HEK293 (cell line): ENCODE data around the gene LRRC26.

ENCODE experiments used
- CTCF ChIA-PET: fragments of 350-600 bp; formaldehyde crosslinking; extraction: SDS; loops from one replicate; lab custom pipeline; 2021; ENCODE audit warnings: antibody characterized with exemption; lab: Yijun Ruan, JAX
- POLR2A ChIA-PET: fragments of 300-600 bp; formaldehyde crosslinking; extraction: SDS; loops from one replicate; lab custom pipeline; 2020; ENCODE audit warnings: antibody characterized with exemption, inconsistent platforms; lab: Yijun Ruan, JAX
- H3K27ac ChIP-seq: fragments of 200-500 bp; sonication (Bioruptor generic); 2 replicates; pipeline ENCODE4 v1.5.1; 2014; ENCODE audit warnings: low read depth, low read length, control low read depth, inconsistent platforms; ENCODE audit errors: extremely low read depth
- H3K36me3 ChIP-seq, 2 experiments: fragments of 200-500 bp in 1 of 2; sonication (Bioruptor generic) in 1 of 2; 1 replicate in 1 of 2; 2 replicates in 1 of 2; pipeline ENCODE4 v1.5.1; 2014 to 2017; ENCODE audit warnings: inconsistent platforms in 2 of 2, low read length in 2 of 2; ENCODE audit not compliant: control insufficient read depth in 2 of 2, insufficient read depth in 1 of 2
- H3K4me1 ChIP-seq: fragments of 200-500 bp; sonication (Bioruptor generic); 2 replicates; pipeline ENCODE4 v1.5.1; 2014; ENCODE audit warnings: mild to moderate bottlenecking, low read length, inconsistent platforms; ENCODE audit not compliant: control insufficient read depth, insufficient read depth
- H3K4me3 ChIP-seq: 2 replicates; pipeline ENCODE4 v1.5.1; 2011; ENCODE audit warnings: low read depth, mild to moderate bottlenecking, control low read depth, low read length, moderate library complexity
- H3K9me3 ChIP-seq: fragments of 200-500 bp; sonication (Bioruptor generic); 2 replicates; pipeline ENCODE4 v1.5.1; 2014; ENCODE audit warnings: low read depth, low read length, inconsistent platforms; ENCODE audit not compliant: control insufficient read depth, insufficient read depth
- EGR2 ChIP-seq: fragments of 450-650 bp; formaldehyde crosslinking; IDR thresholded peaks from 2 replicates; pipeline ENCODE4 v1.5.1; 2016; ENCODE audit warnings: low read depth, missing biosample characterization, missing genetic modification characterization
- GLIS1 ChIP-seq: fragments of 450-650 bp; formaldehyde crosslinking; IDR thresholded peaks from 2 replicates; pipeline ENCODE4 v1.5.1; 2016; ENCODE audit warnings: missing biosample characterization, missing genetic modification characterization
- KLF1 ChIP-seq: fragments of 450-650 bp; formaldehyde crosslinking; IDR thresholded peaks from 2 replicates; pipeline ENCODE4 v1.5.1; 2016; ENCODE audit warnings: missing biosample characterization, missing genetic modification characterization
- KLF8 ChIP-seq: fragments of 450-650 bp; formaldehyde crosslinking; IDR thresholded peaks from 2 replicates; pipeline ENCODE4 v1.5.1; 2016; ENCODE audit warnings: missing biosample characterization, missing genetic modification characterization
- MZF1 ChIP-seq: fragments of 450-650 bp; formaldehyde crosslinking; IDR thresholded peaks from 2 replicates; pipeline ENCODE4 v1.5.1; 2017; ENCODE audit warnings: missing biosample characterization, missing genetic modification characterization, borderline replicate concordance
- ZBTB7A ChIP-seq: fragments of 450-650 bp; formaldehyde crosslinking; IDR thresholded peaks from 2 replicates; pipeline ENCODE4 v1.5.1; 2016; ENCODE audit warnings: low read depth, missing biosample characterization, missing genetic modification characterization
- ZFHX2 ChIP-seq: fragments of 450-650 bp; formaldehyde crosslinking; conservative IDR thresholded peaks from 2 replicates; pipeline ENCODE4 v1.5.1; 2016; ENCODE audit warnings: missing biosample characterization, missing genetic modification characterization
- ZFP3 ChIP-seq: fragments of 450-650 bp; formaldehyde crosslinking; IDR thresholded peaks from 2 replicates; pipeline ENCODE4 v1.5.1; 2016; ENCODE audit warnings: low read depth, missing biosample characterization, missing genetic modification characterization
- ZIC2 ChIP-seq: fragments of 450-650 bp; formaldehyde crosslinking; IDR thresholded peaks from 2 replicates; pipeline ENCODE4 v1.5.1; 2016; ENCODE audit warnings: missing biosample characterization, missing genetic modification characterization
- ZNF10 ChIP-seq: fragments of 450-650 bp; formaldehyde crosslinking; IDR thresholded peaks from 2 replicates; pipeline ENCODE4 v1.5.1; 2017; ENCODE audit warnings: missing biosample characterization, missing genetic modification characterization
- ZNF112 ChIP-seq: fragments of 450-650 bp; formaldehyde crosslinking; IDR thresholded peaks from 2 replicates; pipeline ENCODE4 v1.5.0; 2017; ENCODE audit warnings: missing biosample characterization, missing genetic modification characterization
- ZNF133 ChIP-seq: fragments of 450-650 bp; formaldehyde crosslinking; IDR thresholded peaks from 2 replicates; pipeline ENCODE4 v1.5.1; 2016; ENCODE audit warnings: missing biosample characterization, missing genetic modification characterization
- ZNF138 ChIP-seq: fragments of 450-650 bp; formaldehyde crosslinking; IDR thresholded peaks from 2 replicates; pipeline ENCODE4 v1.5.1; 2016; ENCODE audit warnings: missing biosample characterization, missing genetic modification characterization, borderline replicate concordance
- ZNF157 ChIP-seq: fragments of 450-650 bp; formaldehyde crosslinking; IDR thresholded peaks from 2 replicates; pipeline ENCODE4 v1.5.1; 2016; ENCODE audit warnings: missing biosample characterization, missing genetic modification characterization
- ZNF202 ChIP-seq: fragments of 450-650 bp; formaldehyde crosslinking; IDR thresholded peaks from 2 replicates; pipeline ENCODE4 v1.5.1; 2016; ENCODE audit warnings: missing biosample characterization, missing genetic modification characterization, borderline replicate concordance
- ZNF24 ChIP-seq: fragments of 450-650 bp; formaldehyde crosslinking; IDR thresholded peaks from 2 replicates; pipeline ENCODE4 v1.5.1; 2016; ENCODE audit warnings: missing biosample characterization, missing genetic modification characterization
- ZNF248 ChIP-seq: fragments of 450-650 bp; formaldehyde crosslinking; IDR thresholded peaks from 2 replicates; pipeline ENCODE4 v1.5.1; 2017; ENCODE audit warnings: missing biosample characterization, missing genetic modification characterization
- ZNF302 ChIP-seq: fragments of 450-650 bp; formaldehyde crosslinking; IDR thresholded peaks from 2 replicates; pipeline ENCODE4 v1.5.1; 2016; ENCODE audit warnings: missing biosample characterization, missing genetic modification characterization, low read depth
- ZNF335 ChIP-seq: fragments of 450-650 bp; formaldehyde crosslinking; conservative IDR thresholded peaks from 2 replicates; pipeline ENCODE4 v1.5.1; 2016; ENCODE audit warnings: missing biosample characterization, missing genetic modification characterization
- ZNF394 ChIP-seq: fragments of 450-650 bp; formaldehyde crosslinking; IDR thresholded peaks from 2 replicates; pipeline ENCODE4 v1.5.1; 2016; ENCODE audit warnings: missing biosample characterization, missing genetic modification characterization, mild to moderate bottlenecking, moderate library complexity, borderline replicate concordance
- ZNF514 ChIP-seq: fragments of 450-650 bp; formaldehyde crosslinking; IDR thresholded peaks from 2 replicates; pipeline ENCODE4 v1.5.1; 2016; ENCODE audit warnings: missing biosample characterization, missing genetic modification characterization
- ZNF521 ChIP-seq: fragments of 450-650 bp; formaldehyde crosslinking; IDR thresholded peaks from 2 replicates; pipeline ENCODE4 v1.5.1; 2017; ENCODE audit warnings: missing biosample characterization, mild to moderate bottlenecking, missing genetic modification characterization
- ZNF670 ChIP-seq: fragments of 450-650 bp; formaldehyde crosslinking; IDR thresholded peaks from 2 replicates; pipeline ENCODE4 v1.5.1; 2016; ENCODE audit warnings: missing biosample characterization, missing genetic modification characterization, low read depth
- ZNF777 ChIP-seq: fragments of 450-650 bp; formaldehyde crosslinking; IDR thresholded peaks from 2 replicates; pipeline ENCODE4 v1.5.1; 2017; ENCODE audit warnings: missing biosample characterization, missing genetic modification characterization, borderline replicate concordance
- TF ChIP-seq, protein P1 (sequence below): fragments of 450-650 bp; formaldehyde crosslinking; IDR thresholded peaks from 2 replicates; pipeline ENCODE4 v1.5.1; 2016; ENCODE audit warnings: missing biosample characterization, missing genetic modification characterization
- TF ChIP-seq, protein P2 (sequence below): fragments of 450-650 bp; formaldehyde crosslinking; IDR thresholded peaks from 2 replicates; pipeline ENCODE4 v1.5.1; 2016; ENCODE audit warnings: missing biosample characterization, missing genetic modification characterization
- TF ChIP-seq, protein P3 (sequence below): fragments of 450-650 bp; formaldehyde crosslinking; IDR thresholded peaks from 2 replicates; pipeline ENCODE4 v1.5.1; 2016; ENCODE audit warnings: missing biosample characterization, missing genetic modification characterization, borderline replicate concordance

The LRRC26 gene

DNA sequence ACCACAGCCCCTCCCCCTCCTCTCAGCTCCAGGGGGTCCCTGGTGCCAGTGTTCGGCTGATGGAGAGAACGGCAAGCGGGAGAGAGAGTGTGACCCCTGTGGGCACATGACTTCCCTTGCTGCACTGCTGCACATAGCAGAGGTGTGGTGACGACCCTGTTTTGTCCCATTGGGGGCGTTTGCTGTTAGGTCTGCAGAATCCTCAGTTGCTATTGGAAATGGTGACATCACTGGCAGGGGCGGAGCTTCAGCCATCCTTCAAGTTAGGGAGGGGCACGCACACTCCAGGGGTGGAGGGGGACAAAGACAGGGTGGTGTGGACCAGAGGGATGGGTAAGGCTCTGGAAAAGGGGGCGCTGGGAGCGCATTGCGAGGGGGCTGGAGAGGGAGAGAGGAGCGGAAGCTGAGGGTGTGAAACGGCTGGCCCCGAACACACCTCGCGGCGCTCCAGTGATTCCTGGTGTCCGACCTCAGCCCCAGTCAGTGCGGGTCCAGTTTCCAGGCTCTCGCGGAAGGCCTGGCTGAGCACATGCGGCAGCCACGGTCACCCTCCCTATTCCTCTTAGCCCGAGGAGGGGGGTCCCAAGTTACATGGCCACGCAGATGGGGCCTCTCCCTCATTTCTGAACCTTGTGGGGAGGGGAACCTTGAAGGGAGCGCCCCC, 31.7 kb downstream of the LRRC26 start (continued):
- TF ChIP-seq, protein P1, sequence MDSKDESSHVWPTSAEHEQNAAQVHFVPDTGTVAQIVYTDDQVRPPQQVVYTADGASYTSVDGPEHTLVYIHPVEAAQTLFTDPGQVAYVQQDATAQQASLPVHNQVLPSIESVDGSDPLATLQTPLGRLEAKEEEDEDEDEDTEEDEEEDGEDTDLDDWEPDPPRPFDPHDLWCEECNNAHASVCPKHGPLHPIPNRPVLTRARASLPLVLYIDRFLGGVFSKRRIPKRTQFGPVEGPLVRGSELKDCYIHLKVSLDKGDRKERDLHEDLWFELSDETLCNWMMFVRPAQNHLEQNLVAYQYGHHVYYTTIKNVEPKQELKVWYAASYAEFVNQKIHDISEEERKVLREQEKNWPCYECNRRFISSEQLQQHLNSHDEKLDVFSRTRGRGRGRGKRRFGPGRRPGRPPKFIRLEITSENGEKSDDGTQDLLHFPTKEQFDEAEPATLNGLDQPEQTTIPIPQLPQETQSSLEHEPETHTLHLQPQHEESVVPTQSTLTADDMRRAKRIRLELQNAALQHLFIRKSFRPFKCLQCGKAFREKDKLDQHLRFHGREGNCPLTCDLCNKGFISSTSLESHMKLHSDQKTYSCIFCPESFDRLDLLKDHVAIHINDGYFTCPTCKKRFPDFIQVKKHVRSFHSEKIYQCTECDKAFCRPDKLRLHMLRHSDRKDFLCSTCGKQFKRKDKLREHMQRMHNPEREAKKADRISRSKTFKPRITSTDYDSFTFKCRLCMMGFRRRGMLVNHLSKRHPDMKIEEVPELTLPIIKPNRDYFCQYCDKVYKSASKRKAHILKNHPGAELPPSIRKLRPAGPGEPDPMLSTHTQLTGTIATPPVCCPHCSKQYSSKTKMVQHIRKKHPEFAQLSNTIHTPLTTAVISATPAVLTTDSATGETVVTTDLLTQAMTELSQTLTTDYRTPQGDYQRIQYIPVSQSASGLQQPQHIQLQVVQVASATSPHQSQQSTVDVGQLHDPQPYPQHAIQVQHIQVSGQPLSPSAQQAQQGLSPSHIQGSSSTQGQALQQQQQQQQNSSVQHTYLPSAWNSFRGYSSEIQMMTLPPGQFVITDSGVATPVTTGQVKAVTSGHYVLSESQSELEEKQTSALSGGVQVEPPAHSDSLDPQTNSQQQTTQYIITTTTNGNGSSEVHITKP (tag by site-specific recombination): peak; percentile 38; the same call in 1 of the 2 replicates
- TF ChIP-seq, all 188 proteins: peak for 12

DNA sequence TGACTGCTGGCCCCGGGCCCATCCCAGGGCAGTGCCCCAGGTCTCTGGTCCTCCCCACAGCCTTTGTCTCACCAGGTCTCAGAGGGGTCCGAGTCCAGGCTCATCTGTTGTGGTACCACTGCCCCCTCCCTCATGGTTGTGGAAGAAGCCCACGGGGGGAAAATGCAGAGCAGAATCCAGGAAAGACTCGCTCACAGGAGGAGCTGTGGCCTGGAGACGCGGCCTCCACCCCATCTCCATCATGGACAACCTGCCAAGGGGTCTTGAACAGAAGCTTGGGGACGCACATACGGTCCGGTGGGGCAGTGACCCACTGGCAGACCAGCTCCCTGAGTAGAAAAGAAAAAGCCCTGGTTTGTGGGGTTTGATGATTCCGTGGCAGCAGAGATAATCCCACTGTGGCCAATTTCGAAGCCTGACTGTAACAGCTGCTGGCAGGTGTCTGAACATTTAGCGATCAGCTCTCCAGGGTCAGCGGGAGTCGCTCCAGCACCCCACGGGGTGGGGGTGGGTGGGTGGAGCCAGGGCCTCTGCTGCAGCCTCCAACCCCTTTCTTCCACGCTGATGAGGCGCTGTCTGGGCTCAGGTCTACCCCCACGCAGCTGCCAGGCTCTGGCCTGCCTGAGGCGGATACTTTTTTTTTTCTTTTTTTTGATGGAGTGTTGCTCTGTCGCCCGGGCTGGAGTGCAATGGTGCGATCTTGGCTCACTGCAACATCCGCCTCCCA, 32.8 kb downstream of the LRRC26 start:
- peaks cover 2% of the 10 kb centered on the region; the same call in 1 of the 2 replicates for H3K4me1 ChIP-seq
- TF ChIP-seq ZNF670 (tag by site-specific recombination) (no peak), ZNF302 (tag by site-specific recombination) (no peak), GLIS1 (tag by site-specific recombination) (peak; percentile 29; the same call in 1 of the 2 replicates), KLF1 (no peak), ZNF394 (tag by site-specific recombination) (no peak), ZIC2 (tag by site-specific recombination) (no peak; the same call in 1 of the 2 replicates), ZFHX2 (tag by site-specific recombination) (peak; percentile 75), ZNF202 (tag by site-specific recombination) (no peak), ZNF248 (tag by site-specific recombination) (no peak), ZNF138 (tag by site-specific recombination) (no peak), ZNF133 (no peak), ZNF157 (tag by site-specific recombination) (no peak), EGR2 (peak; percentile 84), ZNF24 (tag by site-specific recombination) (no peak), KLF8 (tag by site-specific recombination) (no peak), ZNF514 (tag by site-specific recombination) (no peak), ZNF112 (tag by site-specific recombination) (no peak), ZFP3 (tag by site-specific recombination) (no peak), ZBTB7A (no peak), ZNF777 (tag by site-specific recombination) (no peak), ZNF521 (tag by site-specific recombination) (no peak), ZNF335 (tag by site-specific recombination) (no peak), MZF1 (tag by site-specific recombination) (no peak), ZNF10 (tag by site-specific recombination) (no peak)
- TF ChIP-seq, protein P2, sequence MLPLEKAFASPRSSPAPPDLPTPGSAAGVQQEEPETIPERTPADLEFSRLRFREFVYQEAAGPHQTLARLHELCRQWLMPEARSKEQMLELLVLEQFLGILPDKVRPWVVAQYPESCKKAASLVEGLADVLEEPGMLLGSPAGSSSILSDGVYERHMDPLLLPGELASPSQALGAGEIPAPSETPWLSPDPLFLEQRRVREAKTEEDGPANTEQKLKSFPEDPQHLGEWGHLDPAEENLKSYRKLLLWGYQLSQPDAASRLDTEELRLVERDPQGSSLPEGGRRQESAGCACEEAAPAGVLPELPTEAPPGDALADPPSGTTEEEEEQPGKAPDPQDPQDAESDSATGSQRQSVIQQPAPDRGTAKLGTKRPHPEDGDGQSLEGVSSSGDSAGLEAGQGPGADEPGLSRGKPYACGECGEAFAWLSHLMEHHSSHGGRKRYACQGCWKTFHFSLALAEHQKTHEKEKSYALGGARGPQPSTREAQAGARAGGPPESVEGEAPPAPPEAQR (tag by site-specific recombination): no peak
- TF ChIP-seq, protein P3, sequence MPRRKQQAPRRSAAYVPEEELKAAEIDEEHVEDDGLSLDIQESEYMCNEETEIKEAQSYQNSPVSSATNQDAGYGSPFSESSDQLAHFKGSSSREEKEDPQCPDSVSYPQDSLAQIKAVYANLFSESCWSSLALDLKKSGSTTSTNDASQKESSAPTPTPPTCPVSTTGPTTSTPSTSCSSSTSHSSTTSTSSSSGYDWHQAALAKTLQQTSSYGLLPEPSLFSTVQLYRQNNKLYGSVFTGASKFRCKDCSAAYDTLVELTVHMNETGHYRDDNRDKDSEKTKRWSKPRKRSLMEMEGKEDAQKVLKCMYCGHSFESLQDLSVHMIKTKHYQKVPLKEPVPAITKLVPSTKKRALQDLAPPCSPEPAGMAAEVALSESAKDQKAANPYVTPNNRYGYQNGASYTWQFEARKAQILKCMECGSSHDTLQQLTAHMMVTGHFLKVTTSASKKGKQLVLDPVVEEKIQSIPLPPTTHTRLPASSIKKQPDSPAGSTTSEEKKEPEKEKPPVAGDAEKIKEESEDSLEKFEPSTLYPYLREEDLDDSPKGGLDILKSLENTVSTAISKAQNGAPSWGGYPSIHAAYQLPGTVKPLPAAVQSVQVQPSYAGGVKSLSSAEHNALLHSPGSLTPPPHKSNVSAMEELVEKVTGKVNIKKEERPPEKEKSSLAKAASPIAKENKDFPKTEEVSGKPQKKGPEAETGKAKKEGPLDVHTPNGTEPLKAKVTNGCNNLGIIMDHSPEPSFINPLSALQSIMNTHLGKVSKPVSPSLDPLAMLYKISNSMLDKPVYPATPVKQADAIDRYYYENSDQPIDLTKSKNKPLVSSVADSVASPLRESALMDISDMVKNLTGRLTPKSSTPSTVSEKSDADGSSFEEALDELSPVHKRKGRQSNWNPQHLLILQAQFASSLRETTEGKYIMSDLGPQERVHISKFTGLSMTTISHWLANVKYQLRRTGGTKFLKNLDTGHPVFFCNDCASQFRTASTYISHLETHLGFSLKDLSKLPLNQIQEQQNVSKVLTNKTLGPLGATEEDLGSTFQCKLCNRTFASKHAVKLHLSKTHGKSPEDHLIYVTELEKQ (tag by site-specific recombination): no peak

More for the DNA sequence above, 32.8 kb downstream of the LRRC26 start:
- CTCF ChIA-PET: interaction anchor here (0.8 to 1.3 kb wide), 2 partner anchors 50 to 91 kb away, joined by 3 to 4 read pairs; partner anchors contain the start of gene NPDC1
- Histone ChIP-seq H3K27ac (no peak overlapping the region), H3K9me3 (no peaks in the 10 kb centered on the region), H3K36me3 (no peaks in the 10 kb centered on the region), H3K4me3 (no peak overlapping the region)
- POLR2A ChIA-PET: interaction anchor here (1.2 to 4.0 kb wide), 4 partner anchors 7 to 86 kb away, joined by 3 to 26 read pairs (median 8); partner anchors contain the start of gene TPRN
